22Rv1 (cell line): ENCODE data around the gene HOXB1.

Experiments used
- ZFX ChIP-seq: fragments of 450-650 bp; IDR thresholded peaks from 2 replicates; pipeline ENCODE4 v1.6.1; 2017; ENCODE audit warnings: antibody characterized with exemption, borderline replicate concordance
- TF ChIP-seq, protein P1 (sequence below): fragments of 450-650 bp; IDR thresholded peaks from 2 replicates; pipeline ENCODE4 v1.5.1; 2017; ENCODE audit warnings: mild to moderate bottlenecking

DNA sequence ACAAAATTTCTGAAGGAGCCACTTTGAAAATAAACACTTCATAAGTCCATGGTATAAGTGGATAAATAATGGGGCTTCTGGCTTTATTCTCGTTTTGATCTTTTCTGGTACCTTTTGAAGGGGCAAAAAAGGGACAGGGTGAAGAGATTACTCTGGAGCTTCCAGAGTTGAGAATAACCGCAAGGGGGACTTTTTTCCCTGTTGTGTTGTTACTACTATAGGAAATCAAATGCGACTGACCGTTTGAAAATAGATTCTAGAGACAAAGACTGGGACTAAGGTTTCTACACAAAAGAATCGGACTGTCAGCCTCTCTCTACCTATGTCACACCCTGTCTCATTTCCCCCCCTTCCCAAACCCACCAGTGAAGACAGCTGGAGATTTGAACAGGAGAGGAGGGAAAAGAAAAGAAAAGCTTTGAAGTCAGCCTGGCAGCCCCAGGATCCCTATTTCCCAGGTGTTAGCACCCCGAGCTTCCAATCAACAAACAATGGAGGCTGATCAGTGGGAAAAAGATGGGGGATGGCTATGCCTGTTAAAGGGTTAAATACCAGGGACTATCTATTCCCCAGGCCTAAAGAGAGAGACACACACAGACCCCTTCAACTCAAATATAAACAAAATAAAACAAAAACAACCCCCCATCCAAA lies 39.0 kb upstream of the HOXB1 start:
- TF ChIP-seq, protein P1, sequence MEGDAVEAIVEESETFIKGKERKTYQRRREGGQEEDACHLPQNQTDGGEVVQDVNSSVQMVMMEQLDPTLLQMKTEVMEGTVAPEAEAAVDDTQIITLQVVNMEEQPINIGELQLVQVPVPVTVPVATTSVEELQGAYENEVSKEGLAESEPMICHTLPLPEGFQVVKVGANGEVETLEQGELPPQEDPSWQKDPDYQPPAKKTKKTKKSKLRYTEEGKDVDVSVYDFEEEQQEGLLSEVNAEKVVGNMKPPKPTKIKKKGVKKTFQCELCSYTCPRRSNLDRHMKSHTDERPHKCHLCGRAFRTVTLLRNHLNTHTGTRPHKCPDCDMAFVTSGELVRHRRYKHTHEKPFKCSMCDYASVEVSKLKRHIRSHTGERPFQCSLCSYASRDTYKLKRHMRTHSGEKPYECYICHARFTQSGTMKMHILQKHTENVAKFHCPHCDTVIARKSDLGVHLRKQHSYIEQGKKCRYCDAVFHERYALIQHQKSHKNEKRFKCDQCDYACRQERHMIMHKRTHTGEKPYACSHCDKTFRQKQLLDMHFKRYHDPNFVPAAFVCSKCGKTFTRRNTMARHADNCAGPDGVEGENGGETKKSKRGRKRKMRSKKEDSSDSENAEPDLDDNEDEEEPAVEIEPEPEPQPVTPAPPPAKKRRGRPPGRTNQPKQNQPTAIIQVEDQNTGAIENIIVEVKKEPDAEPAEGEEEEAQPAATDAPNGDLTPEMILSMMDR: no peak
- no peak for TF ChIP-seq ZFX
